K562 (cell line): Measurements from ENCODE around the gene KRTAP5-1.

Source experiments
- CBX1 ChIP-seq: sonication (generic); IDR thresholded peaks from 2 replicates; pipeline ENCODE4 v1.6.1; 2016; ENCODE audit warnings: antibody characterized with exemption, low read depth, mild to moderate bottlenecking
- FOXP1 ChIP-seq: sonication (generic); formaldehyde crosslinking; IDR thresholded peaks from 2 replicates; pipeline ENCODE4 v1.8.0; 2022; ENCODE audit warnings: mild to moderate bottlenecking, missing genetic modification reagents
- TSC22D4 ChIP-seq: fragments of 450-650 bp; IDR thresholded peaks from 2 replicates; pipeline ENCODE4 v1.6.1; 2016; ENCODE audit warnings: missing genetic modification characterization, missing biosample characterization, control low read depth
- TF ChIP-seq, protein P1 (sequence below), 3 experiments: IDR thresholded peaks in 2 of 3; conservative IDR thresholded peaks in 1 of 3; 2 replicates each; pipeline ENCODE4 v1.5.1; 2011 to 2012; ENCODE audit warnings: low read length in 3 of 3, mild to moderate bottlenecking in 3 of 3, control low read depth in 2 of 3, improper control_type of control experiment in 1 of 3, inconsistent platforms in 1 of 3, low read depth in 1 of 3, mixed read lengths in 1 of 3, moderate library complexity in 1 of 3; ENCODE audit not compliant: insufficient read depth in 2 of 3

DNA sequence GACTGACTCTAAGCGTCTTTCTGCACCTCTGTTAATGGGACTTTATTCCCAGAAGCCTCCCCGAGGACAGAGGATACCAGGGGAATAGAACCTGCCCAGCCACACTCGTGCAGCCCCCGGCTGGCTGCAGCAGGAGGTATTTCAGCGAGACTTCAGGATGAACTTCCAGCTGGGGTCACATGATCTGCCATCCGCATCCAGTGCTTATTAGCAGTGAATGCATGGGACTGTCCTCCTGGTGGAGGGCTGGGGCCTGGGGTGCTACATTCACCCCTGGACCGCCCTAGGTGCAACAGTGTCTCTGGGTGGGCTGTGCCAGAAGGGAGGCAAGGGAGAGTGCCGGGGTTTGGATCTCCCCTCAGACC, 14.6 kb downstream of the KRTAP5-1 start:
- TF ChIP-seq, protein P1, sequence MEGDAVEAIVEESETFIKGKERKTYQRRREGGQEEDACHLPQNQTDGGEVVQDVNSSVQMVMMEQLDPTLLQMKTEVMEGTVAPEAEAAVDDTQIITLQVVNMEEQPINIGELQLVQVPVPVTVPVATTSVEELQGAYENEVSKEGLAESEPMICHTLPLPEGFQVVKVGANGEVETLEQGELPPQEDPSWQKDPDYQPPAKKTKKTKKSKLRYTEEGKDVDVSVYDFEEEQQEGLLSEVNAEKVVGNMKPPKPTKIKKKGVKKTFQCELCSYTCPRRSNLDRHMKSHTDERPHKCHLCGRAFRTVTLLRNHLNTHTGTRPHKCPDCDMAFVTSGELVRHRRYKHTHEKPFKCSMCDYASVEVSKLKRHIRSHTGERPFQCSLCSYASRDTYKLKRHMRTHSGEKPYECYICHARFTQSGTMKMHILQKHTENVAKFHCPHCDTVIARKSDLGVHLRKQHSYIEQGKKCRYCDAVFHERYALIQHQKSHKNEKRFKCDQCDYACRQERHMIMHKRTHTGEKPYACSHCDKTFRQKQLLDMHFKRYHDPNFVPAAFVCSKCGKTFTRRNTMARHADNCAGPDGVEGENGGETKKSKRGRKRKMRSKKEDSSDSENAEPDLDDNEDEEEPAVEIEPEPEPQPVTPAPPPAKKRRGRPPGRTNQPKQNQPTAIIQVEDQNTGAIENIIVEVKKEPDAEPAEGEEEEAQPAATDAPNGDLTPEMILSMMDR (IDR thresholded peaks at IDR 0.05 in 2 of 3, conservative IDR thresholded peaks at IDR 0.05 in 1 of 3; ENCODE audit: insufficient read depth in 2 of 3, low read depth in 1 of 3, low read length in 3 of 3) = no peak
- TF ChIP-seq FOXP1 (no peak), TSC22D4 (tag) (no peak), CBX1 (no peak)
